DOHH2 (cell line): Measurements from ENCODE around the gene SPCS1.

Experiments used
- H3F3A ChIP-seq: fragments of 200-600 bp; sonication (generic), shearing (Covaris generic); 2 replicates; pipeline ENCODE4 v1.6.0; 2016; ENCODE audit warnings: antibody characterized with exemption, mild to moderate bottlenecking; ENCODE audit not compliant: control insufficient read depth, insufficient read depth
- H3K27ac ChIP-seq: fragments of 200-600 bp; sonication (generic); 2 replicates; pipeline ENCODE4 v1.5.1; 2014; ENCODE audit warnings: low read depth, mild to moderate bottlenecking, low read length, moderate library complexity
- H3K27me3 ChIP-seq: fragments of 200-600 bp; sonication (generic); 2 replicates; pipeline ENCODE4 v1.6.1; 2014; ENCODE audit warnings: mild to moderate bottlenecking, low read length, mixed read lengths; ENCODE audit not compliant: control insufficient read depth
- H3K36me3 ChIP-seq: fragments of 200-600 bp; sonication (generic); 2 replicates; pipeline ENCODE4 v1.6.1; 2014; ENCODE audit warnings: mild to moderate bottlenecking, low read length, moderate library complexity, mixed read lengths; ENCODE audit not compliant: control insufficient read depth
- H3K4me1 ChIP-seq: fragments of 200-600 bp; sonication (generic); 2 replicates; pipeline ENCODE4 v1.6.1; 2014; ENCODE audit warnings: mild to moderate bottlenecking, low read length, mixed read lengths; ENCODE audit not compliant: control insufficient read depth
- H3K4me2 ChIP-seq: fragments of 200-600 bp; sonication (generic); 2 replicates; pipeline ENCODE4 v1.6.0; 2014; ENCODE audit warnings: mild to moderate bottlenecking, low read length, moderate library complexity
- H3K4me3 ChIP-seq: fragments of 200-600 bp; sonication (generic); 2 replicates; pipeline ENCODE4 v1.5.1; 2014; ENCODE audit warnings: mild to moderate bottlenecking, low read length, mixed read lengths
- H3K79me2 ChIP-seq: fragments of 200-600 bp; sonication (generic); 2 replicates; pipeline ENCODE4 v1.6.1; 2014; ENCODE audit warnings: mild to moderate bottlenecking, low read length, mixed read lengths; ENCODE audit not compliant: control insufficient read depth
- H3K9me2 ChIP-seq: fragments of 200-600 bp; sonication (generic); replicated peaks from 2 replicates; pipeline ENCODE4 v1.6.1; 2014; ENCODE audit warnings: mild to moderate bottlenecking, low read length, mixed read lengths; ENCODE audit not compliant: control insufficient read depth
- H3K9me3 ChIP-seq: fragments of 200-600 bp; sonication (generic); 2 replicates; pipeline ENCODE4 v1.6.1; 2014; ENCODE audit warnings: antibody characterized with exemption, low read length, mixed read lengths; ENCODE audit not compliant: control insufficient read depth, insufficient read depth
- H4K20me1 ChIP-seq: fragments of 200-600 bp; sonication (generic); 2 replicates; pipeline ENCODE4 v1.6.0; 2014; ENCODE audit warnings: low read depth, mild to moderate bottlenecking, antibody characterized with exemption, low read length, moderate library complexity; ENCODE audit not compliant: control insufficient read depth, insufficient read depth
- CTCF ChIP-seq: fragments of 200-600 bp; sonication (generic); IDR thresholded peaks from one replicate; pipeline ENCODE4 v1.5.1; 2014; ENCODE audit warnings: antibody characterized with exemption, mild to moderate bottlenecking, low read depth, low read length; ENCODE audit not compliant: poor library complexity, severe bottlenecking
- EZH2phosphoT487 ChIP-seq: fragments of 200-600 bp; sonication (generic); IDR thresholded peaks from 2 replicates; pipeline ENCODE4 v1.6.1; 2017; ENCODE audit warnings: borderline replicate concordance, mild to moderate bottlenecking, antibody characterized with exemption, low read length, moderate library complexity, mixed read lengths

The SPCS1 gene

DNA sequence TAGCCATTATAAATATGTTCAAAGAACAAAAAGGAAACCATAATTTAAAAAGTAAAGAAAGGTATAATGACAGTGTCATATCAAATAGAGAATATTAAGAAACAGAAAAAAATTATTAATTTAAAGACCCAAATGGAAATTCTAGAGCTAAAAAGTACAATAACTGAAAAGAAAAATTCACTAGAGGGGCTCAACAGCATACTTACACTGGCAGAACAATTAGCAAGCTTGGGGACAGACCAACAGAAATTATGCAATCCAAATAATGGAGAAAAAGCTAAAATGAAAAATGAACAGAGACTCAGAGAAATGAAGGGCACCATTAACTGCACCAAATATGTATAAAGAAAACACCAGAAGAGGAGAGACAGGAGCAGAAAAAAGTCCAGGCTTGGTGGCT is 13.7 kb downstream of the SPCS1 start:
- H3K36me3 ChIP-seq = peaks cover 7% of the 10 kb centered on the region

DNA sequence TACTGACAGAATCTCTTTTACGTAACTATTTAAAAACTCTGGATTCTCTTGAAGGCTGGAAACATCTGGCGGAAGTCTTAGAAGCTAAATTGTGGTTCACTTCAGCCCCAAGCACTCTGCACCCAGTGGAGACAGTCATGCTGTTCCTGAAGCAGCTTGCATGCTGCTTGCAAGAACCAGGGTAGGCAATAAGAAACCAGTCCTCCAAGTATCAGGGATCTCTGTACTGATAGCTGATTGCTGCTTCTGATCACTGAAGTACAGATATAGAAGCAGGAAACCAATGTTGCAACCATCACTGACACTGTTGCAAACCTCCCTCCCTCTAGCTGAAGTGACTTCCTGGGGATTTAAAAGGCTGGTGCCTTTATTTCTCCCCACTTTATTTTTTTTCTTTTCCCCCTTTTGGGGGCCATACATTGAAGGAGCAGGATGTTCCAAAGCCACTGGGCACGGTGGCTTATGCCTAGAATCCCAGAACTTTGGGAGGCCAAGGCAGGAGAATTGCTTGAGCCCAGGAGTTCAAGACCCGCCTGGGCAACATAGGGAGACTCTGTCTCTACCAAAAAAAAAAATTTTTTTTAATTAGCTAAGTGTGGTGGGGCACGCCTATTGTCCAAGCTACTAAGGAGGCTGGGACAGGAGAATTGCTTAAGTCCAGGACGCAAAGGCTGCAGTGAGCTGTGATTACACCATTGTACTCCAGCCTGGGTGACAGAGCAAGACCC is 15.3 kb downstream of the SPCS1 start:
- H4K20me1 ChIP-seq = 0 out of 2 replicates have a peak, but pooled peaks cover 3% of the 10 kb centered on the region
- H3K4me1 ChIP-seq = peaks cover 36% of the 10 kb centered on the region
- peak overlapping the region; percentile 45 for H3K4me3 ChIP-seq
- H3K9me2 ChIP-seq = no peaks in the 10 kb centered on the region
- H3K9me3 ChIP-seq = no peaks in the 10 kb centered on the region
- peaks cover 7% of the 10 kb centered on the region for H3K36me3 ChIP-seq
- H3K79me2 ChIP-seq = no peaks in the 10 kb centered on the region
- H3K27ac ChIP-seq = peak overlapping the region; percentile 25
- peak overlapping the region; percentile 63 for H3K4me2 ChIP-seq
- TF ChIP-seq CTCF (no peak), EZH2phosphoT487 (no peak)
- H3F3A ChIP-seq = peaks cover 17% of the 10 kb centered on the region
- H3K27me3 ChIP-seq = no peaks in the 10 kb centered on the region

More for the DNA sequence above, 13.7 kb downstream of the SPCS1 start:
- no peaks in the 10 kb centered on the region for H3K9me3 ChIP-seq
- peaks cover 36% of the 10 kb centered on the region for H3K4me1 ChIP-seq
- no peak overlapping the region for H3K4me2 ChIP-seq
- H3K27ac ChIP-seq = no peak overlapping the region
- no peaks in the 10 kb centered on the region for H3K27me3 ChIP-seq
- 0 out of 2 replicates have a peak, but pooled peaks cover 3% of the 10 kb centered on the region for H4K20me1 ChIP-seq
- H3K9me2 ChIP-seq = no peaks in the 10 kb centered on the region
- H3K79me2 ChIP-seq = no peaks in the 10 kb centered on the region
- H3F3A ChIP-seq = peaks cover 13% of the 10 kb centered on the region
- no peak for TF ChIP-seq EZH2phosphoT487
- TF ChIP-seq CTCF = no peak
- H3K4me3 ChIP-seq = no peak overlapping the region

GRCh38 chr3:52721730-52722008 is 15.8 kb downstream of the SPCS1 start:
- Histone ChIP-seq H3F3A (peaks cover 17% of the 10 kb centered on the region), H3K4me1 (peaks cover 36% of the 10 kb centered on the region), H3K79me2 (no peaks in the 10 kb centered on the region), H3K4me2 (peak overlapping the region; percentile 63; the same call in 1 of the 2 replicates), H3K9me3 (no peaks in the 10 kb centered on the region), H3K4me3 (no peak overlapping the region), H3K36me3 (peaks cover 7% of the 10 kb centered on the region), H4K20me1 (0 out of 2 replicates have a peak, but pooled peaks cover 3% of the 10 kb centered on the region), H3K9me2 (no peaks in the 10 kb centered on the region), H3K27me3 (no peaks in the 10 kb centered on the region), H3K27ac (no peak overlapping the region)
- TF ChIP-seq CTCF (no peak), EZH2phosphoT487 (no peak)
